NCI-H526 treated with DMSO at 0.1 percent for 48 hours (cell line): ENCODE measurements around the gene PRSS22.
A peak's percentile ranks its signal among the peaks of the same experiment; 100 is the strongest.

Source experiments
- DNase-seq: peaks from one replicate; lab custom pipeline; 2025; lab: John Stamatoyannopoulos, UW

Gene PRSS22

DNA sequence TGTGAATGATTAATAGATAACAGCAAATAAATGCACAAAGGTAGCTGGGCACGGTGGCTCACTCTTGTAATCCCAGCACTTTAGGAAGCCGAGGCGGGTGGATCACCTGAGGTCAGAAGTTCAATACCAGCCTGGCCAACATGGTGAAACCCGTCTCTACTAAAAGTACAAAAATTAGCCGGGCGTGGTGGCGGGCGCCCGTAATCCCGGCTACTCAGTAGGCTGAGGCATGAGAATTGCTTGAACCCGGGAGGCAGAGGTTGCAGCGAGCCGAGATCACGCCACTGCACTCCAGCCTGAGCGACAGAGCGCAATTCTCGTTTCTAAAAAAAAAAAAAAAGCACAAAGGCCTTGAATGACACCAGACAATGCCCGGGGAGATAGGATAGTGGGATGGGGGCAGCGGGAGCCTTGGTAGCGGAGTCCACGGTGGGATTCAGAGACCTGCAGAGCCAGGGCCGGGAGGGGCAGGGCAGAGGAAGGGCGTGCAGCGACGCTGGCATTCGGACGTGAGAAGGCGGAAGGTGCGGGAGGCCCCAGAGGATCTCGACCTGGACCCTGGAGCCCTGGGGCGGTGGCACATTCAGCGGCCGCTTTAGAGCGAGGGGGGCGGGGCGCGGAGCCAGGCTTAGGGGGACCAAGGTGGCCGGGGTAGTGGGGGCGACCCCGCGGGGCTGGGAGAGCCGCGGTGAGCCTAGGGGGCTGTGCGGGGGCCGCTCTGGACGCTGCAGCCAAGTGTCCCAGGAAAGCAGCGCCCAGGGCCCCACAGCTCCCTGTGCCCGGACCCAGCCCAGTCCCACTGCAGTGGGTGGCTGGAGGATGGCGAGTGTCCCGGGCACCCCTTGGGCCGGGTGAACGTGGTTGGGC is 24.0 kb upstream of the PRSS22 start:
- no peak for DNase-seq

DNA sequence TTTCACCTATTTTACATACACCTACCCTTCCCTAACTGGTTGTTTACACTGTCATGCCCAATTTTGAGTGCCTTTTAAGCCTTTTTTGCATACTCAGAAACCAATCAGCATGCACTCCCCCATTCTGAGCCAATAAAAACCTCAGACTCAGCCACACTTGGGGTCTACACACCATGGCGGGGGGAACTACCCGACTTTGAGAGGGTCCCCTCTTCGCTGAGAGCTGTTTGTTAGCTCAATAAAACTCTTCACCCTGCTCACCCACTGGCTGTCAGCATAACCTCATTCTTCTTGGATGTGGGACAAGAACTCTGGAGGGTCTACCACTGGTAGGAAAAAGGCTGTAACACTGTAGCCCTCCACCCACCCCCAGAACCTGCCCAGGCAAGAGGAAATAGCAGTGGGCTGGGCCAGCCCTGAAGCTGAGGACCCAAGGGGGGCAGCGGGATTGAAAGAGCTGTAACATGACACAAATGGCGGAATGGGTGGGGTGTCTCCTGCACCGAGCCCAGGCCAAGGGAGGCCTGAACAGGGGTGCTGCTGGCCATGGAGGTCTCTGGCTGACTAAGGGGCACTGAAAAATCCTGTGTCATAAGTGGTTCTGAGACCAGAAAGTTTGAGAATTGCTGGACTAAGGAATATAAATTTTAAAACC is 22.0 kb upstream of the PRSS22 start:
- no peak for DNase-seq

DNA sequence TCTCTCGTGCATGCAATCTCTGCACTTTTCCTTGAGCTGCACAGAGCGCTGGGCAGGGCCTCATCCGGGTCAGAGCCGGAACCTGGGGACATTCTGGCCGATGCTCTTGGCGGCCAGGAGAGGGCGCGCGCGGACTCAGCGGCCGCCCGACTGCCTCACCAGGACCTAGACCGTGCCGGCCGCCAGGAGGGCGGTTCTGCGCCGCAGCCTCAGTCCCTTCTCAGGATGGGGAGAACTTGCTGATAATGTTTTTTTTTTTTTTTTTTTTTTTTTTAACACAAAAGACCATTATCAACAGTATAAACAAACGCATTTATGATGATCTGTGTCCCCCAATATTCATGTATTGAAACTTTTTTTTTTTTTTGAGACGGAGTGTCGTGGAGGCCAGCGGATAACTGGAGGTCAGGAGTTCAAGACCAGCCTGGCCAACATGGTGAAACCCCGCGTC is 17.0 kb upstream of the PRSS22 start:
- DNase-seq: peak; percentile 19

DNA sequence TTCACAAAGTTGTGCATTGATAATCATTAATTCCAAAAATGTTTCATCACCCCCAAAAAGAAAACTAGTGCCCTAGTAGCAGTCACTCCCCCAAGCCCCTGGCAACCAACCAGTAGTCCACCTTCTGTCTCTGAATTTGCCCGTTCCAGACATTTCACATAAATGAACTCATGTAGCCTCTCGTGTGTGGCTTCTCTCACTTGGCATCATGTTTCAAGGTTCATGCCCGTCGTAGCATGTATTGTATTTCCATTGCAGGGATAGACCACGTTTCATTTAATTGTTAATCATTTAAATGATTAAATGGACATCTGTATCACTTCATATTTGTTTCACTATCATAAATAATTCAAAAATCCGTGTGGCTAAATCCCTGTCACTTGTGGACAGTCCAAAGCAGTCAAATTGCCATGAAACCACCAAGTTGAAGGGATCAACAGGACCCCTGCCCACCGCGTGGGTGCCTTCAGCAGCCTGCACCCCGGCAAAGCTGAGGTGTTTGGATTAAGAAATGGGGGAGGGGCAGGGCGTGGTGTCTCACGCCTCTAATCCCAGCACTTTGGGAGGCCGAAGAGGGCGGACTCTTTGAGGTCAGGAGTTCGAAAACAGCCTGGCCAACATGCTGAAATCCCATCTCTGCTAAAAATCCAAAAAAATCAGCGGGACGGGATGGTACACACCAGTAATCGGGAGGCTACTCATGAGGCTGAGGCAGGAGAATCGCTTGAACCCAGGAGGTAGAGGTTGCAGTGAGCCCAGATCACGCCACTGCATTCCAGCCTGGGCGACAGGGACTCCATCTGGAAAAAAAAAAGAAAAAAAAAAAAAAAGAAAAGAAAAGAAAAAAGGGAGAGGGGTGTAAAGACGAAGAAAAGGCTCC is 16.3 kb upstream of the PRSS22 start:
- DNase-seq: no peak

DNA sequence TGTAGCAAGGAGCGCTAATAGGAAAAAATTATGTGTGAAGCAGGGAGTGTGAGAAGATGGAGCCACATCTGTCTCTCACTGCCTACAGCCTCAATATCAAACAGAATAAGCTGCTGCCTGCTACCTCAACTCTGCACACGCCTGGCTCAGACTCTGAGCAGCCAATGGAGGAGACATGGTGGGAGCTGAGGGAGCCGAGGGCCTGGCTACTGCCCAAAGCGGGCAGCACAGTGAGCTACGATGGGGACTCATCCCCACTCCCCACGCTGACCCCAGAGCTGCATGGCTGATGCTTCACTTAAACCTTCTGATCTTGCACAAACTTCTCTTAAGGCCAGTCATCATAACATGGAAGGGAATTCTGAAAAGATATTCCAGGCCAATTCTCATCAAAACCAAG is 14.0 kb upstream of the PRSS22 start:
- no peak for DNase-seq

DNA sequence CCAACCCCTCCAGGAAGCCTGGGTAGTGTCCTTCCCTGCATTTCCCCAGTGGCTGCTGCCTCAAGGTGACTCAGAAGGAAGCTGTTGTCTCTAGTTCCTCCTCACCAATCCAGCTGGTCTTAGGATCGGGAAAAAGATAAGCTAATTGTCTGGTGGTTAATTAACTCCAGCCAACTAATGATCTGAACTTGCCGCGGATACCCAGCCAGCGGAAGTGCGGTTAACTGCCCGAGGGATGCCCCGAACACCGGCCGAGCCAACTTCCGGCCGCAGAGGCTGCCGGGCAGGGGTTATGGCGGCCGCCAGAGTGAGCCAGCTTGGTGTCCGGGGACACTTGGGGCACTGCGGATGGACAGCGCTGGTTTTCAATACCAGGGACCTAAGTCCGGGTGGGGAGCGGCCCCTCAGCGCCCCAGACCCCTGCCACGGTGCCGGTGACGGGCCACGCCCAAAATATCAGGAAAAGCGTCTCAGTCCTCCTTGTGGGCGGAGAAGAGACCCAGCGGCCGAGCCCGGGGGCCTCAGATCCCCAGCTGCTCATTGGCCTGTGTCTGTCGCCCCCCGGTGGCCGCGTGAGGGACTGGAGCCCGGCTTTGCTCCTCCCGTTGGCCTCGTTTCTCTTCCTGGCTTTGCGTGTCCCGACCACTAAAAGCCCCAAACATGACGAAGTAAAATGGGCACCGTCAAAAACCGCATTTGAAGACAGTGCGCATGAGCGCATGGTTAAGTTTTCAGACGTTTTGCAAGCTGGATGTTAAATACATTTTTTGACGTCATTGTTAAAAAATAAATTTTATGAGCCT is 10.2 kb upstream of the PRSS22 start:
- peak; percentile 31 for DNase-seq

DNA sequence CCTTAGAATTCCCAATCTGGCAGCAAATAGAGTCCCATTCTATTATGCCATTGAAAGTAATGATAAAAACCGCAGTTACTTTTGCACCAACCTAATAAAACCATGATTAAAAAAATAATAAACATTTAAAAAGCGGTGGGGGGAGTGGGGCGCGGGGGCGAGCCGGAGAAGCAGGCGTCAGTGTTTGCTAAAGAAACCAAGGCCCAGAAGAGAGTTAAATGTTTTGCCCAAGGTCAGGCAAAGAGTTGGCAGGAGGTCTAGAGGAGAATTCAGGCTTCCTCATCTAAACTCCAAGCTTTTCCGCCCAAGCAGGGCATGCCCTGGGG is 9.7 kb upstream of the PRSS22 start:
- no peak for DNase-seq

DNA sequence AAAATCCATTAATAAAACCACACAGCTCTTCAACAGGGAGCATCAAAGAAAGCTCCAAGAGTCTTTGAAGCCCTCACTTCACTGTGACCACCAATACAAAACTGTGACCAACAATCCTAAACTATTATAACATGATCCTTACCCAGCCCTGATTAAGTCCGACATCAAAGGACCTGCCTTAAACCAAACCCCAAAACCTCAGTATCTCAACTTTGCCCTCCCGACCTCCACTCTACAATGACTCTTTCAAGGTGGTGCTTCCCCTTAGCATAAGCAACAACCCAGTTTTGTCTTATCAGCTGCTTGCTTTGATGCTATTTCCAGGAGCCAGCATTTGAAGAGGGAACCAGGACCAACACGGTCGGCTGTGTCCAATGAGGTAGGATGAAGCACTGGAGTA is 8.5 kb upstream of the PRSS22 start:
- DNase-seq: no peak

DNA sequence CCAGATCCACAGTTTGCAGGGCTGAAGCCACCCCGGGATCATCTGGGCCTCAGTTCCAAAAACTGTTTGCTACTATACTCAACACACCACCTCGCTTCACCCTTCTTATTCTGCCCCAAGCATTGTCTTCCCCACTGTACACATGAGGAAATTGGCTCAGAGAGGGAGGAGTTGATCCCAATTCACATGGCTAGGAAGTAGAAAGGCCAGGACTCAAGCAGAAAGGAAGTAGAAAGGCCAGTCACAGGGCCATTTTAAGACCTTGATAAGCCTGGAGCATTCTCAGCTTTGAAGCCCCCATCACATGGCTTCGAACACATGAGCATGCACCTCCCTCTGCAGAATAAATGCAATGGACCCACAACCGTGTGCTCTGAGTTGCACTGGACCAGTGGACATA is 7.7 kb upstream of the PRSS22 start:
- no peak for DNase-seq

DNA sequence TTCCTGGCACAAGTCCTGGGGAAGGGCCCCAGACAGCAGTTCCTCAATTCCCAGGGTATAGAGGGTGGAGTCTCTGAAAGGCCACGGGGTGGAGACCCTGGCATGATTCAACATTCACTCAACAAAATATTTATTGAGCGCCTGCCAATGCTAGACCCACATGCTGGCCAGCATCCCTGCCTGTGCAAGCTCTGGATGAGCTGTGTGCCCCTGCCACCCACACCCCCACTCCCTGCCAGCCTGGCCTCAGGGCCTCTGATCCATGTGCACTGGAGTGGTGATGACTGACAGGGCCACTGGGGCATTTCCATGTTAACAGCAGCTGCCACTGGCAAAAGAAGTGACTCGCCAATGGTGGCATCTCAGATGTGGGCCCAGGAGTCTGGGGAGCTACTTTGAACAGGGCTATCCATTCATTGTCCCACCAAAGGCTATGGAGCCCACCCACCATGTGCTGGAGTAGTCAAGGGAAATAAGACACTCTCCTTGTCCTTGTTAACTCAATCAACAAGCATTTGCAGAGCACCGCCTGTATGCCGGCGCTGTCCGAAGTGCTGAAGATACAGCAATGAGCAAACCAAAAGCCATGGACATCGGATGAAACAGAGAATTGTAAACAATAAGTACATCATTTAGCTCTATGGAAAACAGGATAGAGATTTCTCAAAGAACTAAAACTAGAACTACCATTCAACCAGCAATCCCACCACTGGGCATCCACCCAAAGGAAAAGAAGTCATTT is 3.0 kb upstream of the PRSS22 start:
- DNase-seq: no peak

DNA sequence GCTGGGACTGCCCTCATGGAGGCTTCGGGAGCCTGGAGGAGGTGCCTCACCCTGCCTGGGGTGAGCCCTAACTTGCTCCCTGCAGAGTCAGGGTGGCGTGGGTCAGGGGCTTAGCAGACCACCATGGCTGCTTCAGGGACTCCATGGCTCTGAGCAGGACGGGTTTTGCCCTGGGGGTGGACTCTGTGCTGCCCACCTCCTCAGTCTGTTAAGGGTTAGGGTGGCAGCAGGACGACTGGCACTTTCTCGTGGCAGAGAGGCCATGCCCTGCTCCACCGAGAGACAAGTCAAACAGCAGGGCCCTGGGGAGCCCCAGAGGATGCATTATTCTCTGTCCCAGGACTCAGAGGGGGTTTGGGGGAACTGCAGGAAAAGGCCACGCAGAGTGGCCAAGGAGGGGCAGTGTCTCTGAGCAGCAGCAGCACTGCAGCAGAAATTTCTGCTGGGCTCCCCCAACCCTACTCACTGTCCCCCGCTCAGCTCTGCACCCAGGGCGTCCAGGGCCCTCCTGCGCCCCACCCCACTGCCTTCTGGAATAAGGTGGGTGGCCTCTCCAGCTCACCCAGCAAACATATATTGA is 1.8 kb upstream of the PRSS22 start:
- no peak for DNase-seq

DNA sequence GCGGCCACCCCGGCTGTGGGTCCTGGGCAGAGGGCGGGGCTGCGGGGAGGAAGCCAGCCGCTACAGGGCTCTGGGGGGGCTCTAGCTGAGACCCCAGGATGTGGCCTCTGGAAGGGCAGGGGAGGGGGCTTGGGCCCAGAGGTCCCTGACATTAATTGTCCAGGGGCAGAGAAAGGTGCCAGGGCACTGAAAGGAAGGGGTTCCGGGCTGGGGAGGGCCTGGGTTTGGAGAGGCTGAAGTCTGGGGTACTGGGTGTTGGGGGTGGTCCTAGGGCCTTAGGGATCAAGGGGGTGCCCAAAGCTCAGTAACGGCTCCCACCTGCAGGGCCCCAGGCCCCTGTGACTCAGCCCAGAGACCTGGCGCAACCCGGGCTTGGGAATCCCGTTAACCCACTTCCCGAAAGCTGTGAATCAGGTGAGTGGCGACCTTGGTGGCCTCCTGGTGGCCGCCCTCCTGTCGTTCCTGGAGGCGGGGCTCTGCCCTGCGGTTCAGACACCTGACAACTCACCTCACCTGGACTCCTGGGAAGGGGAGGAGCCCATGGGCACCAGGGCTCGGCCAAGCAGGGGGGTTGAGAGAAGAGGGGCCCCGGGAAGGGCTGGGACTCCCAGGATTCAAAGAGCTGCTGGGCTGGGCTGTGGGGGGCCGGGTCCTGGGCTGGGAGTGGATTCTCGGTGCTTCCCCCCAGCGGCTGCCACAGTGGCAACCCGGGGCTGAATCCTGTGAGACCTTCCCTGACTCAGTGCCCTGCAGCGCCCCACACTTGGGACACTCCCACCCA is 465 bp upstream of the PRSS22 start:
- peak; percentile 16 for DNase-seq

DNA sequence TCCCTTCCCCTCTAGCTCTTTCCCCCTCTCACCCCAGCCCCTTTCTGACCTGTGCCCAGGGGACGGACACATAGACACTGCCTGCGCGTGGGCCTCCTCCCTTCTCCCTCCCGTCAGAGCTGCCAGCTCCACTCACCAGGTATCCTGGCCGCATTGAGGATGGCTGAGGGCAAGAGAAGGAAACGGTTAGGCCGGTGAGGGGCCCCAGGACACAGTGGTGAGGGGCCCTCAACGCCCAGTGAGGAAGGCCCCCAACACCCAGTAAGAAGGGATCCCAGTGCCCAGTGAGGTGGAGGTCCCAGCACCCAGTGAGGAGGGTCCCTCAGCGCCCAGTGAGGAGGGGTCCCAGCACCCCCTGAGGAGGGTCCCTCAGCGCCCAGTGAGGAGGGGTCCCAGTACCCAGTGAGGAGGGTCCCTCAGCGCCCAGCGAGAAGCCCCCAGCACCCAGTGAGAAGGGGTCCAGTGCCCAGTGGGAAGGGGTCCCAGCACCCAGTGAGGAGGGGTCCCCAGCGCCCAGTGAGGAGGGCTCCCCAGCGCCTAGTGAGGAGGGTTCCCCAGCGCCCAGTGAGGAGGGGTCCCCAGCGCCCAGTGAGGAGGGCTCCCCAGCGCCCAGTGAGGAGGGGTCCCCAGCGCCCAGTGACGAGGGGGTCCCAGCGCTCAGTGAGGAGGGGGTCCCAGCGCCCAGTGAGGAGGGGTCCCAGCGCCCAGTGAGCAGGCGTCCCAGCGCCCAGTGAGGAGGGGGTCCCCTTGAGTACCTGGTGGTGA is 1.1 kb downstream of the PRSS22 start:
- no peak for DNase-seq

DNA sequence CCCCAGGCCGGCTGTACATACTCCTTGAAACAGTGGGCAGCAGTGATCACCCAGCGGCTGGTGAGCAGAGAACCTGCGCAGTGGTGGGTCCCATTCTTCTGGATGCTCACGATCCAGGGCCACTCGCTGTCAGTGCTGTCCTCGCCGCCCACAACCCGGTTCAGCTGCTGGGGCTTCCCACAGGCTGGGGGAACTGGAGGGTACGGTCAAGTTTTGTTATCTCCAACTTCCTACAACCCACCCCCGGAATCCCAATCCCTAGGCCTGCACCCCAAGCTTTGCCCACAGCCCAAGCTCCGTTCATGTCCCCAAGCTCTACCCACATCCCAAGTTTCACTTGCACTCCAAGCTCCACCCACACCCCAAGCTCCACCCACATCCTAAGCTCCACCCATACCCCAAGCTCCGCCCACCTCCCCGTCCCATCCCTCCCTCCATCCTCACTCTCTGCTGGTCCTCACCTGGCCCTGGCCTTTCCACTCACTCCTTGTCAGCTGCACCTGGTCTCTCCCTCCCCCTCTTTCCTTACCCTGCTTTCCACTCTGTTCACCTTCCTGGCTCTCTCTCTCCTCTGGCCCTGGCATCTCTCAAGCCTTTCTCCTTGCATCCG is 1.8 kb downstream of the PRSS22 start:
- DNase-seq: no peak

DNA sequence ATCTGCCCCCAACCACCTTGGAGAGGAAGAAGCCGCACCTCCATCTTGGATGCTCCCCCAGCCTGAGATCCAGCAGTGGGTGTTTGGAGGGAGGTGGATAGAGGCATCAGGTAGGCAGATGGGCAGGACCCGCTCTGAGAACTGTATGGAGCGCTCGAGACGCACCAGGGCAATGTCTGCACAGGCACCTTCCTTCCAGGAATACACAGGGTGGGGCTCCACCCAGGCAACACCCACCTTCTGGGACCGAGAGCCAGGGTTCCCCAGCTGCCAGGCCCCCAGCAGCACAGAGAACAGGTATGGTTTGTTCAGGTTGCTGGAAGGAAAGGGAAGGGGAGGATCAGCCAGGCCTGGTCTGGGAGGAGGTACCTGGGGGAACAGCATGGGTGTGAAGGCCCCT is 2.4 kb downstream of the PRSS22 start:
- DNase-seq: no peak

DNA sequence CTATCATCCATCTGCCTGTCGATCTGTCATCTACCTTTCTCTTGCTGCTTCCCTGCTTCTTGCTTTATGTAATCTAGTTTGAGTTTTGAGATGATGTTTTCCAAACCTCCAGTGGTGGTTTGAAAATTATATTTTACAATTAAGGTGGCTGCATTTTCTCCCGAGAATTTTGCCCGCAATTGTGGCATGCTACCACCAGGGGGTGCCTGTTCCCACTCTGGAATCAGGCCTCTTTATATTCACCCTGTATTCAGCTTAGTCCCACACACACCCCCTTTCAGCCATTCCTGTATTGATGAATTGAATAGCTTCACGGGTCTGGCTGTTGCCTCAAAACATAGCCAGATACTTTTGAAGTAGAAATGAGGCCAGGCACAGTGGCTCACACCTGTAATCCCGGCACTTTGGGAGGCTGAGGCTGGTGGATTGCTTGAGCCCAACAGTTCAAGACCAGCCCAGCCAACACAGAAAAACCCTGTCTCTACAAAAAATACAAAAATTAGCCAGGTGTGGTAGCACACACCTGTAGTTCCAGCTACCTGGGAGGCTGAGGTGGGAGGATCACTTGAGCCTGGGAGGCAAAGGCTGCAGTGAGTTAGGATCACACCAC is 3.2 kb downstream of the PRSS22 start:
- DNase-seq: no peak

DNA sequence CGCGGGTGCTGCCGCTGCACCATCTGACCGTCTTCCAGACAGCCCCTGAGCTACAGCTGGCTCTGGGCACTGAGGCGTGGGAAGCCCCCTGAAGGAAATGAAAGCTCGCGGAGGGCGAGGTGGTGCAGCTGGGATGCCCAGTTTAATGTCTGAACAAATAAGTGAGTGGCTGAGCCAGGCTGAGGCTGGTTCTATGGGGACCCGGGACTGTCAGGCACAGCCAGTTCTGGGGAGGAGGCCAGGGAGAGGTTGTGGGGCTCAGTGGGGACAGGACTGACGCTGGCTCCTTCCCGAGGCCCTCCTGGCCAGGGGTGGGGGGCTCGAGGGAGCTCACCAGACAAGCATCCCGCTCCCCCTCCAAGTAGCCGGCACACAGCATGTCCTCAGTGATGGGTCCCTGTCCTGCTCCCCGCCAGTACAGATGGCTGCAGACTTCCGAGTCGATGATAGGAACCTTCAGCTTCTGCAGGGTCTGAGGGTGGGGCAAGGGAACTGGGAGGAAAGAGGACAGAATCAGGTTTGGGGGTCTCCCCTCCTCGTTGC is 4.4 kb downstream of the PRSS22 start:
- no peak for DNase-seq
